ENCODE measurements around the gene SULT1C4. TPM values are rescaled to one million over a fixed set of nuclear protein-coding genes. Genes with fewer than 3 reads are reported as not detected.
"Not testable (repeated sequence)": the region's sequence is repeated elsewhere in the genome, so short reads cannot be mapped to it uniquely, and the experiment has no call there.

SULT1C4 gene
- total RNA-seq, 1 donor from 2014 or later: 1.8 TPM

DNA sequence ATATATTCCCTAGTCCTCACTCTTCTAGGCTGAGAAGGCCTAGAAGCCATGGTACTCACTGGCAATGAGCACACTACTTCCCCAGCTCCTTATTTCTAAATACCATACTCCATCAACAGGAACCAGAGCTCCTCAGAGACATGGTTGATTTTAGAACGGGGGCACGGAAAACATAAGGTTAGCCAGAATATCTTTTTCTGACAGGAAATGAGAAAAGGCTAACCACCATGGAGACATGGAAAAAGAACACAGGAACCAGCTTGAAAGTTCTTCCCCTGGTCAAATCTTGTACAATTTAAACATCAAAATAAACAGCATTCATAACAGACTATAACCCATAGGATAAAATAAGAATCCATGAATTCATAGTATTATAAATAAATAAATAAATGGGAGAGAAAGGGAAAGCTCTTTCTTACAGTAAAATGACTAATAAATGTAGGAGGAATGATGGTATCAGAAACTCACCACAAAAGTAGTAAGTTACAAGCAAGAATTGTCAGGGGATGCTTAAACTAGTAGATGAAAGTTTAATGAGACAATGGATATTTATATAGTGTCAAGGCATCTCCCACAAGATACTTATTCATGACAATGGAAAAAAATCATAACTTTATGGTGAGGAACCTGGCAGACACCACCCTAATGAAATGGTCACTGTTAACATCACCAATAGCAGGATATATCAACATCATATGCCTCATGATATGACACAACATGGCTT is 50.7 kb downstream of the SULT1C4 start:
- Mint-ChIP-seq H3K4me3 (ENCODE audit: unreplicated experiment) (no peak overlapping the region), H3K27me3 (ENCODE audit: low read depth, unreplicated experiment) (no peaks in the 10 kb centered on the region), H3K9me3 (ENCODE audit: unreplicated experiment) (peaks cover 11% of the 10 kb centered on the region), H3K27ac (ENCODE audit: unreplicated experiment) (no peak overlapping the region), H3K4me1 (ENCODE audit: low read depth, unreplicated experiment) (no peaks in the 10 kb centered on the region), H3K36me3 (ENCODE audit: low read depth, unreplicated experiment) (no peaks in the 10 kb centered on the region)
- Histone ChIP-seq H3K27ac (ENCODE audit: low read depth, low read length) (no peak overlapping the region), H3K4me1 (ENCODE audit: insufficient read depth, low read length) (no peaks in the 10 kb centered on the region), H3K4me3 (ENCODE audit: insufficient read depth, low read depth, low read length) (no peak overlapping the region), H3K9ac (ENCODE audit: low read length) (no peak overlapping the region), H3K36me3 (ENCODE audit: insufficient read depth, low read length) (no peaks in the 10 kb centered on the region), H2AFZ (ENCODE audit: low read depth, low read length) (no peak overlapping the region), H3K4me2 (ENCODE audit: low read length) (no peak overlapping the region), H3K27me3 (ENCODE audit: insufficient read depth, low read length) (no peaks in the 10 kb centered on the region), H3K9me3 (ENCODE audit: insufficient read depth, low read depth, low read length) (no peaks in the 10 kb centered on the region), H4K20me1 (ENCODE audit: insufficient read depth, low read length) (no peaks in the 10 kb centered on the region), H3K79me2 (ENCODE audit: insufficient read depth, low read length) (no peaks in the 10 kb centered on the region)
- DNase-seq (ENCODE audit: low read depth) (no peak), FAIRE-seq (no peak)
- no peak for TF ChIP-seq EZH2 (IDR thresholded peaks at IDR 0.05; ENCODE audit: insufficient read depth, low read length)
- TF ChIP-seq, protein P1, sequence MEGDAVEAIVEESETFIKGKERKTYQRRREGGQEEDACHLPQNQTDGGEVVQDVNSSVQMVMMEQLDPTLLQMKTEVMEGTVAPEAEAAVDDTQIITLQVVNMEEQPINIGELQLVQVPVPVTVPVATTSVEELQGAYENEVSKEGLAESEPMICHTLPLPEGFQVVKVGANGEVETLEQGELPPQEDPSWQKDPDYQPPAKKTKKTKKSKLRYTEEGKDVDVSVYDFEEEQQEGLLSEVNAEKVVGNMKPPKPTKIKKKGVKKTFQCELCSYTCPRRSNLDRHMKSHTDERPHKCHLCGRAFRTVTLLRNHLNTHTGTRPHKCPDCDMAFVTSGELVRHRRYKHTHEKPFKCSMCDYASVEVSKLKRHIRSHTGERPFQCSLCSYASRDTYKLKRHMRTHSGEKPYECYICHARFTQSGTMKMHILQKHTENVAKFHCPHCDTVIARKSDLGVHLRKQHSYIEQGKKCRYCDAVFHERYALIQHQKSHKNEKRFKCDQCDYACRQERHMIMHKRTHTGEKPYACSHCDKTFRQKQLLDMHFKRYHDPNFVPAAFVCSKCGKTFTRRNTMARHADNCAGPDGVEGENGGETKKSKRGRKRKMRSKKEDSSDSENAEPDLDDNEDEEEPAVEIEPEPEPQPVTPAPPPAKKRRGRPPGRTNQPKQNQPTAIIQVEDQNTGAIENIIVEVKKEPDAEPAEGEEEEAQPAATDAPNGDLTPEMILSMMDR (IDR thresholded peaks at IDR 0.05; ENCODE audit: insufficient read depth, low read depth, low read length): no peak

DNA sequence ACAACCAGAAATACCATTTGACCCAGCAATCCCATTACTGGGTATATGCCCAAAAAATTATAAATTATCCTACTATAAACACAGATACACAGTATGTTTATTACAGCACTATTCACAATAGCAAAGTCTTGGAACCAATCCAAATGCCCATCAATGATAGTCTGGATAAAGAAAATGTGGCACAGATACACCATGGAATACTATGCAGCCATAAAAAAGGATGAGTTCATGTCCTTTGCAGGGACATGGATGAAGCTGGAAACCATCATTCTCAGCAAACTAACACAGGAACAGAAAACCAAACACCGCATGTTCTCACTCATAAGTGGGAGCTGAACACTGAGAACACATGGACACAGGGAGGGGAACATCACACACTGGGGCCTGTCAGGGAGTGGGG is 57.8 kb downstream of the SULT1C4 start:
- not testable (repeated sequence) for H3K4me1 ChIP-seq (ENCODE audit: insufficient read depth, low read length); H3K4me3 Mint-ChIP-seq (ENCODE audit: unreplicated experiment); H3K27ac ChIP-seq (ENCODE audit: low read depth, low read length); FAIRE-seq; H3K4me3 ChIP-seq (ENCODE audit: insufficient read depth, low read depth, low read length); H3K79me2 ChIP-seq (ENCODE audit: insufficient read depth, low read length); H3K4me1 Mint-ChIP-seq (ENCODE audit: low read depth, unreplicated experiment); DNase-seq (ENCODE audit: low read depth); H4K20me1 ChIP-seq (ENCODE audit: insufficient read depth, low read length); H3K4me2 ChIP-seq (ENCODE audit: low read length); H3K27ac Mint-ChIP-seq (ENCODE audit: unreplicated experiment); H3K27me3 ChIP-seq (ENCODE audit: insufficient read depth, low read length); H2AFZ ChIP-seq (ENCODE audit: low read depth, low read length); H3K9me3 ChIP-seq (ENCODE audit: insufficient read depth, low read depth, low read length); H3K9ac ChIP-seq (ENCODE audit: low read length); H3K36me3 Mint-ChIP-seq (ENCODE audit: low read depth, unreplicated experiment); H3K27me3 Mint-ChIP-seq (ENCODE audit: low read depth, unreplicated experiment); H3K36me3 ChIP-seq (ENCODE audit: insufficient read depth, low read length)
- H3K9me3 Mint-ChIP-seq (ENCODE audit: unreplicated experiment): peaks cover 17% of the 10 kb centered on the region

DNA sequence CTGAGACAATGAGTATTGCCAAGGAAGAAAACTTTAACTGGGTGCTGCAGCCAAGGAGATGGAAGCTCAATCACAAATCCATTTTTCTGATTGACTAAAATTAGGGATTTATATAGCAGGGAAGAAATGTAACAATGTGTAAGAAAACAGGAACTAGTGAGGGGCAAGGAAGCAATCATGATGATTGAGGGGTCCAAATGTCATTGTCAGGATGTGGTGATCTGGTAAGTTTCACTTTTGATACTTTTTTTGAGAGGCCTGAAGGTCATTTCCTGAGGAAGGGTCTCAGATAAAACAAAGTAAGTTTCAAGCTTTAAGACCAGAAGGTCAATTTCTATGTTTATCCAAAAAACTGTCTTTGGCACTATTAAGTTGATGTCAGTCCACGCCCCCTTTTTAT is 59.2 kb downstream of the SULT1C4 start:
- no peaks in the 10 kb centered on the region for H3K36me3 Mint-ChIP-seq (ENCODE audit: low read depth, unreplicated experiment)
- Histone ChIP-seq H3K27ac (ENCODE audit: low read depth, low read length) (no peak overlapping the region), H3K9ac (ENCODE audit: low read length) (no peak overlapping the region), H3K4me1 (ENCODE audit: insufficient read depth, low read length) (no peaks in the 10 kb centered on the region), H3K4me2 (ENCODE audit: low read length) (no peak overlapping the region), H3K27me3 (ENCODE audit: insufficient read depth, low read length) (no peaks in the 10 kb centered on the region), H4K20me1 (ENCODE audit: insufficient read depth, low read length) (no peaks in the 10 kb centered on the region), H3K36me3 (ENCODE audit: insufficient read depth, low read length) (no peaks in the 10 kb centered on the region), H3K79me2 (ENCODE audit: insufficient read depth, low read length) (no peaks in the 10 kb centered on the region), H2AFZ (ENCODE audit: low read depth, low read length) (no peak overlapping the region), H3K9me3 (ENCODE audit: insufficient read depth, low read depth, low read length) (no peaks in the 10 kb centered on the region), H3K4me3 (ENCODE audit: insufficient read depth, low read depth, low read length) (no peak overlapping the region)
- H3K4me3 Mint-ChIP-seq (ENCODE audit: unreplicated experiment): no peak overlapping the region
- H3K4me1 Mint-ChIP-seq (ENCODE audit: low read depth, unreplicated experiment): no peaks in the 10 kb centered on the region
- no peak for DNase-seq (ENCODE audit: low read depth)
- H3K27me3 Mint-ChIP-seq (ENCODE audit: low read depth, unreplicated experiment): no peaks in the 10 kb centered on the region
- no peak overlapping the region for H3K27ac Mint-ChIP-seq (ENCODE audit: unreplicated experiment)
- FAIRE-seq: no peak
- no peak for TF ChIP-seq EZH2 (IDR thresholded peaks at IDR 0.05; ENCODE audit: insufficient read depth, low read length)
- TF ChIP-seq, protein P1 (IDR thresholded peaks at IDR 0.05; ENCODE audit: insufficient read depth, low read depth, low read length): no peak
- H3K9me3 Mint-ChIP-seq (ENCODE audit: unreplicated experiment): peaks cover 12% of the 10 kb centered on the region

Other genes starting within 250 kb of the SULT1C4 start
- gene SULT1C3, start 138.0 kb upstream of the SULT1C4 start, total RNA-seq: not detected in 2 replicates
- 0.23 TPM in 1 of 2 replicates, not detected in the other for gene SULT1C2, start 89.1 kb upstream of the SULT1C4 start, total RNA-seq
- gene GCC2, start 71.3 kb downstream of the SULT1C4 start, total RNA-seq: 49.3 and 53.9 TPM in 2 replicates
- 202 and 205 TPM in 2 replicates for gene LIMS1, start 156.5 kb downstream of the SULT1C4 start, total RNA-seq